CD4-positive, alpha-beta T cell treated with Interleukin-17A for 4 hours (primary cell): ENCODE measurements around the gene BANP.
"Not testable (repeated sequence)": the region's sequence is repeated elsewhere in the genome, so short reads cannot be mapped to it uniquely, and the experiment has no call there.

ENCODE experiments used
- DNase-seq: peaks from one replicate; pipeline ENCODE4 v3.0.0-alpha.2; 2020; ENCODE audit warnings: mixed read lengths

The BANP gene

GRCh38 chr16:88053479-88053878 is 102.2 kb downstream of the BANP start:
- DNase-seq: not testable (repeated sequence)

- no peak for DNase-seq
These were observed 104.1 kb downstream of the BANP start for GRCh38 chr16:88055356-88055755.

GRCh38 chr16:88056212-88056611 is 105.0 kb downstream of the BANP start:
- DNase-seq: no peak

- no peak for DNase-seq
These were observed 106.4 kb downstream of the BANP start for GRCh38 chr16:88057656-88058055.

GRCh38 chr16:88058136-88058535 is 106.9 kb downstream of the BANP start:
- no peak for DNase-seq

- DNase-seq: no peak
These were observed 107.6 kb downstream of the BANP start for GRCh38 chr16:88058817-88059216.

GRCh38 chr16:88059701-88060386 is 108.6 kb downstream of the BANP start:
- no peak for DNase-seq

- no peak for DNase-seq
These were observed 109.4 kb downstream of the BANP start for GRCh38 chr16:88060524-88061219.

- no peak for DNase-seq
These were observed 110.3 kb downstream of the BANP start for GRCh38 chr16:88061346-88062110.

- no peak for DNase-seq
These were observed 111.3 kb downstream of the BANP start for GRCh38 chr16:88062341-88063210.

- DNase-seq: no peak
These were observed 112.1 kb downstream of the BANP start for GRCh38 chr16:88063211-88063773.

- DNase-seq: no peak
These were observed 113.0 kb downstream of the BANP start for GRCh38 chr16:88064011-88064888.

- DNase-seq: no peak
These were observed 113.9 kb downstream of the BANP start for GRCh38 chr16:88064889-88065746.

- no peak for DNase-seq
These were observed 114.5 kb downstream of the BANP start for GRCh38 chr16:88065747-88066142.

- no peak for DNase-seq
These were observed 115.0 kb downstream of the BANP start for GRCh38 chr16:88066234-88066633.

GRCh38 chr16:88066680-88067529 is 115.7 kb downstream of the BANP start:
- DNase-seq: no peak

- DNase-seq: no peak
These were observed 116.5 kb downstream of the BANP start for GRCh38 chr16:88067530-88068411.
